ENCODE data around the gene GPC6.

DNA sequence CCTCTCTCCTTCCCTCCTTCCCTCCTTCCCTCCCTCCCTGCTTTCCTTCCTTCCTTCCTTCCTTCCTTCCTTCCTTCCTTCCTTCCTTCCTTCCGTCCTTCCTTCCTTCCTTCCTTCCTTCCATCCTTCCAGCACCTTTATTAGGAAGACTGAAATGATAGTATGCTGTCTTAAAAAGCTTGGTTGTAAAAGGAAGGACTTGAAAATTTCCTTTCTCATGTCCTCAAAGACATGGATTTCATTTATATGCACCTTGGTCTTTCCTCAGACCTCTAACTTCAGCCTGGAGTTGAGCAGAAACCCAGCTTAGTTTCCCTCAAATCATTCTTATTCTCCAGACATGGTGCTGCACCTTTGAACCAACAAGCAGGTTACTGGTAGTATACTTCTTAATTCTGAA is 141.7 kb downstream of the GPC6 start:
- TF ChIP-seq, protein P1, sequence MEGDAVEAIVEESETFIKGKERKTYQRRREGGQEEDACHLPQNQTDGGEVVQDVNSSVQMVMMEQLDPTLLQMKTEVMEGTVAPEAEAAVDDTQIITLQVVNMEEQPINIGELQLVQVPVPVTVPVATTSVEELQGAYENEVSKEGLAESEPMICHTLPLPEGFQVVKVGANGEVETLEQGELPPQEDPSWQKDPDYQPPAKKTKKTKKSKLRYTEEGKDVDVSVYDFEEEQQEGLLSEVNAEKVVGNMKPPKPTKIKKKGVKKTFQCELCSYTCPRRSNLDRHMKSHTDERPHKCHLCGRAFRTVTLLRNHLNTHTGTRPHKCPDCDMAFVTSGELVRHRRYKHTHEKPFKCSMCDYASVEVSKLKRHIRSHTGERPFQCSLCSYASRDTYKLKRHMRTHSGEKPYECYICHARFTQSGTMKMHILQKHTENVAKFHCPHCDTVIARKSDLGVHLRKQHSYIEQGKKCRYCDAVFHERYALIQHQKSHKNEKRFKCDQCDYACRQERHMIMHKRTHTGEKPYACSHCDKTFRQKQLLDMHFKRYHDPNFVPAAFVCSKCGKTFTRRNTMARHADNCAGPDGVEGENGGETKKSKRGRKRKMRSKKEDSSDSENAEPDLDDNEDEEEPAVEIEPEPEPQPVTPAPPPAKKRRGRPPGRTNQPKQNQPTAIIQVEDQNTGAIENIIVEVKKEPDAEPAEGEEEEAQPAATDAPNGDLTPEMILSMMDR (IDR thresholded peaks at IDR 0.05): no peak
- TF ChIP-seq POLR2A (IDR thresholded peaks at IDR 0.05): no peak
- no peak for TF ChIP-seq EP300 (IDR thresholded peaks at IDR 0.05)
- no peak for TF ChIP-seq POLR2AphosphoS5 (IDR thresholded peaks at IDR 0.05)
